OCI-LY3 (cell line): ENCODE results near the gene GJA4.

Experiments
- H2AFZ ChIP-seq: fragments of 200-600, 300-600 bp; shearing (Covaris generic); 2 replicates; pipeline ENCODE4 v1.6.0; 2014; ENCODE audit warnings: antibody characterized with exemption, low read depth, low read length
- H3K27ac ChIP-seq: fragments of 200-600, 300-600 bp; sonication (generic); 2 replicates; pipeline ENCODE4 v1.5.1; 2014; ENCODE audit warnings: mild to moderate bottlenecking, low read length, moderate library complexity, mixed read lengths
- H3K27me3 ChIP-seq: fragments of 200-600, 300-600 bp; sonication (generic); 2 replicates; pipeline ENCODE4 v1.6.1; 2014; ENCODE audit warnings: low read depth, low read length, mixed read lengths
- H3K36me3 ChIP-seq: fragments of 200-600, 300-600 bp; sonication (generic); replicated peaks from 2 replicates; pipeline ENCODE3; 2014; ENCODE audit warnings: low read depth, low read length, mixed read lengths
- H3K4me1 ChIP-seq: fragments of 300-600, 200-600 bp; sonication (generic); 2 replicates; pipeline ENCODE4 v1.6.1; 2014; ENCODE audit warnings: low read length, mixed read lengths
- H3K4me2 ChIP-seq: fragments of 200-600, 300-600 bp; sonication (generic); 2 replicates; pipeline ENCODE4 v1.6.1; 2014; ENCODE audit warnings: low read length, mixed read lengths
- H3K4me3 ChIP-seq: fragments of 300-600, 200-600 bp; sonication (generic); 2 replicates; pipeline ENCODE4 v1.5.1; 2014; ENCODE audit warnings: antibody characterized with exemption, mild to moderate bottlenecking, low read length, moderate library complexity
- H3K79me2 ChIP-seq: fragments of 300-600, 200-600 bp; shearing (Covaris generic); 2 replicates; pipeline ENCODE4 v1.6.1; 2014; ENCODE audit warnings: mild to moderate bottlenecking, low read length, mixed read lengths
- H3K9ac ChIP-seq: fragments of 300-600, 200-600 bp; shearing (Covaris generic); 2 replicates; pipeline ENCODE4 v1.6.0; 2014; ENCODE audit warnings: mild to moderate bottlenecking, low read length, moderate library complexity
- H3K9me3 ChIP-seq: fragments of 200-600, 300-600 bp; shearing (Covaris generic); 2 replicates; pipeline ENCODE4 v1.6.1; 2014; ENCODE audit warnings: low read length, mixed read lengths; ENCODE audit not compliant: insufficient read depth
- H4K20me1 ChIP-seq: fragments of 200-600, 300-600 bp; sonication (generic); 2 replicates; pipeline ENCODE4 v1.6.1; 2016; ENCODE audit warnings: low read length, mixed read lengths; ENCODE audit not compliant: insufficient read depth
- EZH2phosphoT487 ChIP-seq: fragments of 200-600 bp; shearing (Covaris generic); IDR thresholded peaks from 2 replicates; pipeline ENCODE4 v1.6.1; 2018; ENCODE audit warnings: antibody characterized with exemption, mixed run types, low read depth
- TF ChIP-seq, protein P1 (sequence below): fragments of 200-600, 300-600 bp; sonication (generic); IDR thresholded peaks from 2 replicates; pipeline ENCODE4 v1.5.1; 2014; ENCODE audit warnings: antibody characterized with exemption, low read length, low read depth

GJA4 gene

DNA sequence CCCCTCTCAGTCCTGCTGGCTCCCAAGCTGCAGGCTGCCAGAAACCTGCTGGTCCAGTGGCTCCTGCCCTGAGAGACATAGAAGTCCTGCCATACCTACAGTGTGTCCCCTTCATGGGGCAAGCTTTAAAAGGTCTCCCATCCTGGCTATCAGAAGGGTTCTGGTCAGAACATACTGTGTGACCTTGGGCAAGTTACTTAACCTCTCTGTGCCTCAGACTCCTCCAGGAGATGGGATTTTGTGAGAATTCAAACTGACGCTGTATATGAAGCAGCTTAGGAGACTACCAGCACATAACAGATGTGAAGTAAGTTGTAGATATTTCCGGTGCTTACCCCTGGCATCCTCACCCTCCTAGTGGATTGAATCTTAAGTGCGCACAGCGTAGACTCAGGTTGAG, 46.7 kb upstream of the GJA4 start:
- H3K4me3 ChIP-seq, result no peak overlapping the region
- TF ChIP-seq EZH2phosphoT487, result no peak
- TF ChIP-seq, protein P1, sequence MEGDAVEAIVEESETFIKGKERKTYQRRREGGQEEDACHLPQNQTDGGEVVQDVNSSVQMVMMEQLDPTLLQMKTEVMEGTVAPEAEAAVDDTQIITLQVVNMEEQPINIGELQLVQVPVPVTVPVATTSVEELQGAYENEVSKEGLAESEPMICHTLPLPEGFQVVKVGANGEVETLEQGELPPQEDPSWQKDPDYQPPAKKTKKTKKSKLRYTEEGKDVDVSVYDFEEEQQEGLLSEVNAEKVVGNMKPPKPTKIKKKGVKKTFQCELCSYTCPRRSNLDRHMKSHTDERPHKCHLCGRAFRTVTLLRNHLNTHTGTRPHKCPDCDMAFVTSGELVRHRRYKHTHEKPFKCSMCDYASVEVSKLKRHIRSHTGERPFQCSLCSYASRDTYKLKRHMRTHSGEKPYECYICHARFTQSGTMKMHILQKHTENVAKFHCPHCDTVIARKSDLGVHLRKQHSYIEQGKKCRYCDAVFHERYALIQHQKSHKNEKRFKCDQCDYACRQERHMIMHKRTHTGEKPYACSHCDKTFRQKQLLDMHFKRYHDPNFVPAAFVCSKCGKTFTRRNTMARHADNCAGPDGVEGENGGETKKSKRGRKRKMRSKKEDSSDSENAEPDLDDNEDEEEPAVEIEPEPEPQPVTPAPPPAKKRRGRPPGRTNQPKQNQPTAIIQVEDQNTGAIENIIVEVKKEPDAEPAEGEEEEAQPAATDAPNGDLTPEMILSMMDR, result no peak
- H4K20me1 ChIP-seq, result no peaks in the 10 kb centered on the region
- no peaks in the 10 kb centered on the region for H3K36me3 ChIP-seq
- H3K27ac ChIP-seq, result no peak overlapping the region
- H2AFZ ChIP-seq, result no peak overlapping the region
- H3K9ac ChIP-seq, result no peak overlapping the region
- H3K4me1 ChIP-seq, result no peaks in the 10 kb centered on the region
- H3K4me2 ChIP-seq, result no peak overlapping the region
- no peaks in the 10 kb centered on the region for H3K79me2 ChIP-seq
- no peaks in the 10 kb centered on the region for H3K9me3 ChIP-seq
- H3K27me3 ChIP-seq, result no peaks in the 10 kb centered on the region

DNA sequence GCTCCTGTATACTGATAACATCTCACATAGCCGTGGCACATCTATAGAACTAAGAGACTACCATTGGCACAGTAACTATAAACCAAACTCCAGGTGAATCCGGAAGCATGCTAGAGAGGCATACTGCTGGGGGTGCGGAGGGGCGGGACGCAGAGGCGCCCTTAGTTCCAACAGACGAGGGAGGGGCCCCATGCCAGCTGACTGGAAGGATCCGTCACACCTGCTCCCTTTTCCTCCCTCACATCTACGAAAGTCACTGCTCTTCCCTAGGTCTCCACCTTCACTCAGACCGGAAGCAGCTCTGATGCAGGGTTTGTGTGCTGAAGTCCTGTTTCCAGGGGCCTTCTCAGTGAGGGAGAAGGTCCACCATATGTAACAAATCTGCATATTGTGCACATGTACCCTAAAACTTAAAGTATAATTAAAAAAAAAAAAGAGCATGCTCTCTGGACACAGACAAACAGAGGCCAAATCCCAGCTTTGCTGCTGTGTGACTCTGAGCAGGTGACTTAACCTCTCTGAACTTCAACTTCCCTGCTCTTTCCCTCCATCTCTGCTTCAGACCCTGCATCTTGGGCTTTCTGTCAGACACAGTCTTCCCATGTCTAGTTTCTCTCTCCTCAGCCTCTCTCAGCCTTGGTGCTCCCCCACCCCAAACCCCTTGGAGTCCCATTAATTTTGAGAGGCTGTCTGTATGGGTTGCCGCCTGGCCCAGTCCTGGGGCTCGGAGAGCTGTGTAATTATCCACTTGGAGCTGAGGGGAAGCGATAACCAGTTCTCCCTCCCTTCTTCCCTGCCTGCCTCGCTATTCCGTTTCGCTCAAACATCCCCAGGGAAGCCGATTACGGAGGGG, 45.8 kb upstream of the GJA4 start:
- no peaks in the 10 kb centered on the region for H3K9me3 ChIP-seq
- no peaks in the 10 kb centered on the region for H3K4me1 ChIP-seq
- H3K79me2 ChIP-seq, result no peaks in the 10 kb centered on the region
- no peak overlapping the region for H3K27ac ChIP-seq
- no peaks in the 10 kb centered on the region for H3K27me3 ChIP-seq
- no peak for TF ChIP-seq EZH2phosphoT487
- TF ChIP-seq, protein P1, result no peak
- no peak overlapping the region for H3K9ac ChIP-seq
- H3K4me2 ChIP-seq, result no peak overlapping the region
- no peak overlapping the region for H2AFZ ChIP-seq
- no peaks in the 10 kb centered on the region for H4K20me1 ChIP-seq
- H3K4me3 ChIP-seq, result no peak overlapping the region
- no peaks in the 10 kb centered on the region for H3K36me3 ChIP-seq

DNA sequence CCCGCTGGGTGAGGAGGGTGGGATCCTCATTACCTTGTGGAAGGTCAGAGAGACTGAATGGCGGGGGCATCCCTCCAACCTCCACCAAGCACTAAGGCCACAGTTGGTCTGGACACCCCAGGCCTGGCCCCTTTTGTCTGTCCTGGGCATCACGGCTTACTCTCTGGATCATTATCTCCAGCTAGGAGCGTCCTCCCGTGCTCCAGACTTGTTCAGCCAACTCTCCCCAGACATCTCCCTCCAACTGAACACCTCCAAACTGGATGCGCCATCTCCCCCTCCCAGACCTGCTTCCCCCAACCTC, 45.2 kb upstream of the GJA4 start:
- Histone ChIP-seq H2AFZ (no peak overlapping the region), H3K4me3 (no peak overlapping the region), H3K27ac (no peak overlapping the region), H4K20me1 (no peaks in the 10 kb centered on the region), H3K79me2 (no peaks in the 10 kb centered on the region), H3K9ac (no peak overlapping the region), H3K27me3 (no peaks in the 10 kb centered on the region), H3K4me2 (no peak overlapping the region), H3K9me3 (no peaks in the 10 kb centered on the region), H3K36me3 (no peaks in the 10 kb centered on the region), H3K4me1 (no peaks in the 10 kb centered on the region)
- TF ChIP-seq, protein P1, result no peak
- no peak for TF ChIP-seq EZH2phosphoT487

DNA sequence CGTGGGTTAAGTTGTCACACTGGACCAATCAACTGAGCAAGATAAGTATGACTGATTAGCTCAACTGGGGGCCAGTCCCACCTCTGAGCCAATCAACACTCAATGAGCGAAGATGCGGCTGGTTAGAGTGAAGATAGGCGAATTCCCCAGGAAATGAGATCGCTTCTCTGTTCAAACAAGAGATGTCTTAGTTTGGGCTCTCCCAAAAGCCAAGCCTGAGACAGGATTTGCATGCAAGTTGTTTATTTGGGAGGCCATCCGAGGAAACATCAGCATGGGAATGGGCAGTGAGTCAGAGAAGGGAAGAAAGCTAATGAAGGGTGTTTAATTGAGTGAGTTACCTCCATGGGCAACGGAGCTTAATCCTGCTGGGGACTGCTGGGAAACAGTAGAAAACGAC, 42.8 kb upstream of the GJA4 start:
- no peaks in the 10 kb centered on the region for H3K79me2 ChIP-seq
- H3K27ac ChIP-seq, result no peak overlapping the region
- TF ChIP-seq, protein P1, result no peak
- no peak overlapping the region for H2AFZ ChIP-seq
- no peaks in the 10 kb centered on the region for H3K27me3 ChIP-seq
- H4K20me1 ChIP-seq, result no peaks in the 10 kb centered on the region
- H3K4me1 ChIP-seq, result no peaks in the 10 kb centered on the region
- no peak overlapping the region for H3K4me2 ChIP-seq
- H3K9me3 ChIP-seq, result no peaks in the 10 kb centered on the region
- H3K4me3 ChIP-seq, result no peak overlapping the region
- H3K9ac ChIP-seq, result no peak overlapping the region
- no peaks in the 10 kb centered on the region for H3K36me3 ChIP-seq
